ENCODE data around the gene KCTD7.

DNA sequence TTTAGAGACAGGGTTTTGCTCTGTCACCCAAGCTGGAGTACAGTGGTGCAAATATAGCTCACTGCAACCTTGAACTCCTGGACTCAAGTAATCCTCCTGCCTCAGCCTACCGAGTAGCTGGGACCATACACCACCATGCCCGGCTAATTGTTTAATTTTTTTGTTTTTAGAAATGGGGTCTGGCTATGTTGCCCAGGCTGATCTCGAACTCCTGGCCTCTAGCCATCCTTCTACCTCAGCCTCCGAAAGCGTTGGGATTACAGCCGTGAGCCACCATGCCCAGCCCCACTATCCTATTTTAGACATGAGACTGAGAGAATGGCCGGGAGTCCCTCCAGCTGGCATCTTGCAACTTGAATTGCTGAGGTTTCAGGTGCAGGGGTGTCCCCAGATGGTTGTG lies 39.4 kb downstream of the KCTD7 start:
- no peak for TF ChIP-seq YY1 (IDR thresholded peaks at IDR 0.05; ENCODE audit: insufficient read depth, insufficient read length)
- no peak for TF ChIP-seq SUZ12 (IDR thresholded peaks at IDR 0.05; ENCODE audit: extremely low read depth, insufficient read depth, insufficient read length)
- TF ChIP-seq ZNF274 (IDR thresholded peaks at IDR 0.05; ENCODE audit: low read depth, low read length): no peak

Measured in NT2/D1 (cell line).